Fibroblast of lung (primary cell): ENCODE measurements around the gene RB1. TPM values are rescaled to one million over a fixed set of nuclear protein-coding genes. Genes with fewer than 3 reads are reported as not detected.

ENCODE experiments used
- DNase-seq, 2 donors: peaks; one replicate each; pipeline versions ENCODE4 v3.0.0 to v3.0.0-alpha.2; 2010; ENCODE audit warnings: low read depth in 2 of 2
- H2AFZ ChIP-seq: 2 replicates; pipeline ENCODE4 v1.5.1; 2012; ENCODE audit warnings: low read length, control low read depth, inconsistent platforms
- H3K27ac ChIP-seq: 2 replicates; pipeline ENCODE4 v1.5.1; 2011; ENCODE audit warnings: low read length, control low read depth; ENCODE audit not compliant: insufficient read depth
- H3K27me3 ChIP-seq: 2 replicates; pipeline ENCODE4 v1.5.1; 2011; ENCODE audit warnings: mild to moderate bottlenecking, low read length; ENCODE audit not compliant: control insufficient read depth, insufficient read depth
- H3K36me3 ChIP-seq: 2 replicates; pipeline ENCODE4 v1.5.1; 2011; ENCODE audit warnings: low read length; ENCODE audit not compliant: control insufficient read depth, insufficient read depth
- H3K4me1 ChIP-seq: 2 replicates; pipeline ENCODE4 v1.5.1; 2011; ENCODE audit warnings: low read length; ENCODE audit not compliant: control insufficient read depth, insufficient read depth; ENCODE audit errors: extremely low read depth
- H3K4me2 ChIP-seq: 2 replicates; pipeline ENCODE4 v1.5.1; 2011; ENCODE audit warnings: low read length, control low read depth; ENCODE audit not compliant: insufficient read depth; ENCODE audit errors: extremely low read depth
- H3K4me3 ChIP-seq, 4 experiments: fragments of 200-600 bp in 1 of 4; sonication (generic) in 1 of 4; replicated peaks in 1 of 4; 2 replicates each; pipeline ENCODE4 v1.5.1; 2011 to 2016; ENCODE audit warnings: low read length in 4 of 4, low read depth in 3 of 4, mild to moderate bottlenecking in 3 of 4, control low read depth in 2 of 4, inconsistent platforms in 1 of 4, mixed read lengths in 1 of 4; ENCODE audit not compliant: insufficient read depth in 1 of 4; ENCODE audit errors: control extremely low read depth in 1 of 4
- H3K79me2 ChIP-seq: 2 replicates; pipeline ENCODE4 v1.5.1; 2012; ENCODE audit warnings: mild to moderate bottlenecking, low read length, inconsistent platforms; ENCODE audit not compliant: control insufficient read depth, insufficient read depth
- H3K9ac ChIP-seq: 2 replicates; pipeline ENCODE4 v1.5.1; 2011; ENCODE audit warnings: mild to moderate bottlenecking, low read length, control low read depth; ENCODE audit not compliant: insufficient read depth
- H3K9me3 ChIP-seq: 2 replicates; pipeline ENCODE4 v1.5.1; 2012; ENCODE audit warnings: low read depth, low read length; ENCODE audit not compliant: control insufficient read depth, insufficient read depth
- H4K20me1 ChIP-seq: 2 replicates; pipeline ENCODE4 v1.5.1; 2011; ENCODE audit warnings: low read length; ENCODE audit not compliant: control insufficient read depth, insufficient read depth; ENCODE audit errors: extremely low read depth
- CTCF ChIP-seq, 2 donors: IDR thresholded peaks in 1 of 2; conservative IDR thresholded peaks in 1 of 2; 1 replicate in 1 of 2; 2 replicates in 1 of 2; pipeline ENCODE4 v1.5.1; 2011 to 2012; ENCODE audit warnings: low read length in 2 of 2, control low read depth in 1 of 2, inconsistent platforms in 1 of 2, low read depth in 1 of 2, mild to moderate bottlenecking in 1 of 2
- EZH2 ChIP-seq: IDR thresholded peaks from 2 replicates; pipeline ENCODE4 v1.5.1; 2012; ENCODE audit warnings: low read length, control low read depth, mild to moderate bottlenecking; ENCODE audit errors: missing control alignments
- polyA plus RNA-seq, 2 donors: library from polyadenylated mRNA; depleted of rRNA in 1 of 2; stranded (reverse) in 1 of 2; unstranded in 1 of 2; fragments of >200 nt; gene quantifications; 2 replicates each; pipeline ENCODE4 v1.2.1, GENCODE V29; 2011 to 2012; ENCODE audit warnings: missing spikeins in 1 of 2
- total RNA-seq: library from RNA; depleted of rRNA; stranded (reverse); fragments of >200 nt; gene quantifications from 2 replicates; pipeline ENCODE4 v1.2.1, GENCODE V29; 2014

Gene RB1
- total and polyA plus RNA-seq, 2 donors (not counting 1 experiment from before 2014, with no cell fraction given) = 31.9 to 39.7 TPM

- no peaks in the 10 kb centered on the region for H4K20me1 ChIP-seq
- no peaks in the 10 kb centered on the region for H3K36me3 ChIP-seq
- no peaks in the 10 kb centered on the region for H3K4me1 ChIP-seq
- DNase-seq = no peak
- H3K4me3 ChIP-seq = no peak overlapping the region
- H3K27ac ChIP-seq = no peak overlapping the region
- H3K79me2 ChIP-seq = no peaks in the 10 kb centered on the region
- no peaks in the 10 kb centered on the region for H3K9me3 ChIP-seq
- H3K4me2 ChIP-seq = no peak overlapping the region
- TF ChIP-seq CTCF (conservative IDR thresholded peaks at IDR 0.05 in 1 of 2, IDR thresholded peaks at IDR 0.05 in 1 of 2; ENCODE audit: low read depth in 1 of 2, low read length in 2 of 2) = no peak
- TF ChIP-seq EZH2 = no peak
- no peak overlapping the region for H2AFZ ChIP-seq
- H3K27me3 ChIP-seq = no peaks in the 10 kb centered on the region
- H3K9ac ChIP-seq = no peak overlapping the region
Observed at GRCh38 chr13:48369988-48370387, 66.4 kb downstream of the RB1 start.

- DNase-seq = no peak
- H4K20me1 ChIP-seq = no peaks in the 10 kb centered on the region
- no peaks in the 10 kb centered on the region for H3K9me3 ChIP-seq
- no peaks in the 10 kb centered on the region for H3K4me1 ChIP-seq
- H3K4me3 ChIP-seq = no peak overlapping the region
- H2AFZ ChIP-seq = no peak overlapping the region
- no peak overlapping the region for H3K4me2 ChIP-seq
- H3K79me2 ChIP-seq = no peaks in the 10 kb centered on the region
- H3K36me3 ChIP-seq = no peaks in the 10 kb centered on the region
- H3K27me3 ChIP-seq = no peaks in the 10 kb centered on the region
- H3K27ac ChIP-seq = no peak overlapping the region
- H3K9ac ChIP-seq = no peak overlapping the region
- TF ChIP-seq EZH2 (no peak), CTCF (conservative IDR thresholded peaks at IDR 0.05 in 1 of 2, IDR thresholded peaks at IDR 0.05 in 1 of 2; ENCODE audit: low read depth in 1 of 2, low read length in 2 of 2) (no peak)
Observed at GRCh38 chr13:48370815-48371214, 67.3 kb downstream of the RB1 start.

- H3K9me3 ChIP-seq = no peaks in the 10 kb centered on the region
- no peaks in the 10 kb centered on the region for H3K4me1 ChIP-seq
- H4K20me1 ChIP-seq = no peaks in the 10 kb centered on the region
- TF ChIP-seq EZH2 = no peak
- TF ChIP-seq CTCF (conservative IDR thresholded peaks at IDR 0.05 in 1 of 2, IDR thresholded peaks at IDR 0.05 in 1 of 2; ENCODE audit: low read depth in 1 of 2, low read length in 2 of 2) = no peak
- H3K4me3 ChIP-seq = no peak overlapping the region
- no peaks in the 10 kb centered on the region for H3K27me3 ChIP-seq
- DNase-seq = no peak
- H3K36me3 ChIP-seq = no peaks in the 10 kb centered on the region
- no peaks in the 10 kb centered on the region for H3K79me2 ChIP-seq
- no peak overlapping the region for H2AFZ ChIP-seq
- no peak overlapping the region for H3K9ac ChIP-seq
- H3K4me2 ChIP-seq = no peak overlapping the region
- no peak overlapping the region for H3K27ac ChIP-seq
Observed at GRCh38 chr13:48377857-48378256, 74.3 kb downstream of the RB1 start.
